IPS-18c (cell line): Measurements from ENCODE around the gene LIN7B.
"Not testable (repeated sequence)": the region's sequence is repeated elsewhere in the genome, so short reads cannot be mapped to it uniquely, and the experiment has no call there.

Experiments used
- H3K4me3 ChIP-seq: 2 replicates; pipeline ENCODE4 v1.7.0; 2013; ENCODE audit warnings: low read depth, mild to moderate bottlenecking, low read length, moderate library complexity; ENCODE audit not compliant: insufficient read depth
- H3K9me3 ChIP-seq: one replicate; pipeline ENCODE4 v1.6.1; 2013; ENCODE audit warnings: mild to moderate bottlenecking, low read length, moderate library complexity; ENCODE audit not compliant: control insufficient read depth, insufficient read depth

The LIN7B gene

DNA sequence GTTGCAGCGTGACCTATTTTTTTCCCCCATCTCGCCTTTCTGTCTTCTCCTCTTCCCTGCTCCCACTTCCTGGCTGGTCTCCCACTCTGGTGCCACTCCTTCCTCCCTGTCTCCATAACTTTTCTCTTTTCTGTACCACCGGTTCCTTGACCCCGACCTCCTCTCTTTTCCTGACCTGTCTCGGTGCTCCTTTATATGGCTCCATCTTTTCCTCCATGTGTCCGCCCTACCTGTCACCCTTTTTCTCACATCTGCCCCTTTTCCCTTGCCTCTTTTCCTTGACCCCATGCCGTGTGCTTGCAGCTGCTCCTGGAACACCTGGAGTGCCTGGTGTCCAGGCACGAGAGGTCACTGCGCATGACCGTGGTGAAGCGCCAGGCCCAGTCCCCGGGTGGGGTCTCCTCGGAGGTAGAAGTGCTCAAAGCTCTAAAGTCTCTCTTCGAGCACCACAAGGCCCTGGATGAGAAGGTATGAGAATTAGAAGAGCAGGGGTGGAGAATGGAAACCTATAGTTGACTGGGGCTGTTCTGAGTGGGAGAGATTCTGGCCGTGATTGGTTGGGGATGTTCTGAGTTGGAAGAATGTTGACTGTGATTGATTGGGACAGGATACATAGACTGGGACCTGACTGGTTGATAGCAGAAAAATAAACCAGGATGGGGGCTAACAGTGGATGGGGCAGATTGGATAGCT is 14.5 kb downstream of the LIN7B start:
- H3K9me3 ChIP-seq: no peaks in the 10 kb centered on the region

DNA sequence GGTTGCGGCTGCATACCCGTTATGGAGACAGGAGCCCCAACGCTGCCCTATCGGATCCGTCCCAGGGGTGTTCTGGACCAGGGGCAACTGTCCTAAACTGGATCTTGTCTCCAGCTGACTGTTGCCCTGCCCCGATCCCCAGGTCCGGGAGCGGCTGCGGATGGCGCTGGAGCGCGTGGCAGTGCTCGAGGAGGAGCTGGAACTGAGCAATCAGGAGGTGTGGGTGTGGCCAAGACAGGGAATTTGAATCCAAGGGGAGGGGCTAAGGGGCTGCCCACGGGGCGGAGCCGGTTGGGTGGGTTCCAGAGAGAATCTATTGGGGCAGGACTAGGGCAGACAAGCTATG is 15.0 kb downstream of the LIN7B start:
- peak overlapping the region; percentile 51 for H3K4me3 ChIP-seq
- no peaks in the 10 kb centered on the region for H3K9me3 ChIP-seq

More for the DNA sequence above, 14.5 kb downstream of the LIN7B start:
- peak overlapping the region; percentile 51 for H3K4me3 ChIP-seq

DNA sequence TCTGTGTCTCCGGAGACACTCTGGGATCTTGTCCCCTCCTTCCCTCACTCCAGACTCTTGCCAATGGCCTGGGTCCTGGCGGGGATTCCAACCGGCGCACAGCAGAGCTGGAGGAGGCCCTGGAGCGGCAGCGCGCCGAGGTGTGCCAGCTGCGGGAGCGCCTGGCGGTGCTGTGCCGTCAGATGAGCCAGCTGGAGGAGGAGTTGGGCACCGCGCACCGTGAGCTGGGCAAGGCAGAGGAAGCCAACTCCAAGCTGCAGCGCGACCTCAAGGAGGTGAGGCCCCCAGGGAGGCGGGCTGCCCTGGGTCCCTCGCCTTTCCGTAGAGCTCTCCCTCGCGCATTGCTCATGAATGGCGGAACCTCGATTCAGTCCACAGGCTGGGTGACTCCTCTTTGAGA is 16.2 kb downstream of the LIN7B start:
- Histone ChIP-seq H3K9me3 (no peaks in the 10 kb centered on the region), H3K4me3 (no peak overlapping the region)

DNA sequence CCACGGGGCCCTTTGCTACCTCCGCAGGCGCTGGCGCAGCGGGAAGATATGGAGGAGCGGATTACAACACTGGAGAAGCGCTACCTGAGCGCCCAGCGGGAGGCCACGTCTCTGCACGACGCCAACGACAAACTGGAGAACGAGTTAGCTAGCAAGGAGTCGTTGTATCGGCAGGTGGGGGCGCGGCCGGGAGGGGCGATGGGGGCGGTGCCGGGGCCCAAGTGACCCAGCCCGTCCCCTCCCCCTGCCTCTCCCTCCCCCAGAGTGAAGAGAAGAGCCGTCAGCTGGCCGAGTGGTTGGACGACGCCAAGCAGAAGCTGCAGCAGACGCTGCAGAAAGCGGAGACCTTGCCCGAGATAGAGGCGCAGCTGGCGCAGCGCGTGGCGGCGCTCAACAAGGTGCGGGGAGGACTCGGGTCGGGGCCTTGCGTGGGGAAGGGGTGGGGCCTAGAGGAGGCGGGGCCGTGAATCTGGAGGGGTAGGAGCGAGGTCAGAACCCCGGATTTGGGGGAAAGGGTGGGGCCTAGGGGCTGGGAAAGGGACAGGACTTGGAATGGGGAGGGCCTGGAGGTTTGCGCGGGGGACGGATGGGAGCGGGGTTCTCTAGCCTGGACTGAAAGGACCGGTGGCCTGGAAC is 18.9 kb downstream of the LIN7B start:
- Histone ChIP-seq H3K9me3 (no peaks in the 10 kb centered on the region), H3K4me3 (peak overlapping the region; percentile 41; the same call in 1 of the 2 replicates)

DNA sequence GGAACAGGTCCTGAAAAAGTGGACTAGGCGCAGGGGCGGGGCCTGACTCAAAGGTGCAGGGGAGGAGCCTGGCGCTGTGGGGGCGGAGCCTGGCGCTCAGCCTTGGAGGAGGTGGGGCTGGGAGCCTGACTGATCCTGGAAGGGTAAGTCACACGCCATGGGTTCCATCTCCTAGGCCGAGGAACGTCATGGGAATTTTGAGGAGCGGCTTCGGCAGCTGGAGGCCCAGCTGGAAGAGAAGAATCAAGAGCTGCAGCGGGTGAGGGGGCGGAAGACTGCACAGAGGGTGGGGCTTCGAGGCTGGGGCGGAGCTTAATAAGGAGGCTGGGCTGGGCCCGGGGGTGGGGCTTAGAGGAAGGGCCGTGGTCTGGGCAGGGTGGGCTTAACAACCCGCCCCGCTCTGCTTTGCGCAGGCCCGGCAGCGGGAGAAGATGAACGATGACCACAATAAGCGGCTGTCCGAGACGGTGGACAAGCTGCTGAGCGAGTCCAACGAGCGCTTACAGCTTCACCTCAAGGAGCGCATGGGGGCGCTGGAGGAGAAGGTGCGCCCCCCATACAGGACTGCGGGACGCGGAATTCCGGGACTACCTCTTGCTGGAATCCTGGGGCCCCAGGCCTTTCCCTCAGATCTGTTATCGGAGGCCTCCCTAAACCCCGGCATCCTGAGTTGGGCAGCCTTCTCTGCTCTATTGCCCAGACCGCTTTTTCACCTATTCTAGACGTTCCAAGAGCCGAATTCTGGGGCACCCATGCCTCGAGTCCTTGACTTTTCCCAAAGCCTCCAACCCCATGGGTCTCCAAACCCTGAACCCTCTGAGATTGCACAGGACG is 19.7 kb downstream of the LIN7B start:
- peak overlapping the region; percentile 41; the same call in 1 of the 2 replicates for H3K4me3 ChIP-seq
- no peaks in the 10 kb centered on the region for H3K9me3 ChIP-seq

DNA sequence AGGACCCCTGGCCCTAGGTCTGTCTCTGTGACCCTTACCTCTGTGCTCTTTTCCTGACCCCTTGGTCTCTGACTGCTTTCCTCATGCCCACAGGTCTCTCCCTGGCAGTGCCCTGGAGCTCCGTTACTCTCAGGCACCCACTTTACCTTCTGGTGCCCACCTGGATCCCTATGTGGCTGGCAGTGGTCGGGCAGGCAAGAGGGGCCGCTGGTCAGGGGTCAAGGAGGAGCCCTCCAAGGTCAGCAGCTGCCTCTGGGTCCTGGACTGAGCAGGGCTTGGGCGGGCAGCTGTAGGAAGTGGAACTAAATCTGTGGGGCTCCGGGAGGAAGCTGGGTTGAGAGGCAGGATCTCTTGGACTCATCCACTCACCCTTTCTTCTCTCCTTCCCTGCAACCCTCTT is 21.5 kb downstream of the LIN7B start:
- H3K9me3 ChIP-seq: no peaks in the 10 kb centered on the region
- no peak overlapping the region for H3K4me3 ChIP-seq

DNA sequence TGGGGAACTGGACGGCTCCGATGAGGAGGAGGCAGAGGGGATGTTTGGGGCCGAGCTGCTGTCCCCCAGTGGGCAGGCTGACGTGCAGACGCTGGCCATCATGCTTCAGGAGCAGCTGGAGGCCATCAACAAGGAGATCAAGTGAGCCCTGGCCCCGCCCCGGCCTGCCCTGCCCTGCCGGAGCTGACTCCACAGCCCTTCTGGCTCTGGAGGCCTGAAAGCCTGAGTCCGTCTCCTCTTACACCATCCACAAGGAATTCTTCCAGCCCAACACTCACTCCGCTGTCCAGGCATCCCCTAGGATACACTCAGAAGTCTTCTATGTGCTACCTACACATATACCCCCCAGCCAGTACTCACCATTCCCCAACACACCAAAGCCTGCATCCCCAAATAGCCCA is 22.6 kb downstream of the LIN7B start:
- no peaks in the 10 kb centered on the region for H3K9me3 ChIP-seq
- H3K4me3 ChIP-seq: no peak overlapping the region

DNA sequence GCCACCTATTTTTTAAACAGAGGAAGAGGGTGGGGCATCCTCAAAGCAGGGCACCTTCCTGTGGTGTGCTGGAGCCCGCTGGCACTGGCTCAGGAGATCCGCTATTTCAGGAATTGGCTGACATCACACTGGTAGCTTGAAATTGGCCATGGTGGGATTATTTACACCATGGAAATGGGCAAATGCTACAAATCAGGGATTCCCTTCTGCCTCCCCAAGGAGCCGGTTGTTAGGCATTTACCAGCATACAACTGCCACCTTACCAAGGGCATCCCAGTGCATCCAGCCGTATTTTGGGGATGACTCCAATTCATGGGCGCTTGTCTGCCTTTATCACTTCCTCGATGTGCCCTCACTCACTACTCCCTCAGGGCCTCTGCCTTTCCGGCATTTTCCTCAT is 26.8 kb downstream of the LIN7B start:
- no peaks in the 10 kb centered on the region for H3K9me3 ChIP-seq
- no peak overlapping the region for H3K4me3 ChIP-seq

DNA sequence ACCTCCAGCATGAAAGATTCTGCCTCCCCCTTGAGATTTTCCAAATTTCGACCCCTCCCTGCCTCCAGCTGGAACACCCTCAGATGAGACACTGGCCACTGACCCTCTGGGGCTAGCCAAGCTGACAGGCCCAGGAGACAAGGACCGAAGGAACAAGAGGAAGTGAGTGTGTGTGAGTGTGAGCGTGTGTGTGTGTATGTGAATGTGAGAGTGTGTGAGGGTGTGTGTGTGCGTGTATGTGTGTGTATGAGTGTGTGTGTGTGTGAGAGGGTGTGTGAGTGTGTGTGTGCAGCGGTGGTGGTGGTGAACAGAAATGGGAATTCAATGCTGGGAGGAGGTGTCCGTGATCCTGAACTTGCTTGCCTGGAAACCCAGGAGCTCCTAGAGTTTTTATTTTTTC is 27.2 kb downstream of the LIN7B start:
- Histone ChIP-seq H3K9me3 (no peaks in the 10 kb centered on the region), H3K4me3 (no peak overlapping the region)

DNA sequence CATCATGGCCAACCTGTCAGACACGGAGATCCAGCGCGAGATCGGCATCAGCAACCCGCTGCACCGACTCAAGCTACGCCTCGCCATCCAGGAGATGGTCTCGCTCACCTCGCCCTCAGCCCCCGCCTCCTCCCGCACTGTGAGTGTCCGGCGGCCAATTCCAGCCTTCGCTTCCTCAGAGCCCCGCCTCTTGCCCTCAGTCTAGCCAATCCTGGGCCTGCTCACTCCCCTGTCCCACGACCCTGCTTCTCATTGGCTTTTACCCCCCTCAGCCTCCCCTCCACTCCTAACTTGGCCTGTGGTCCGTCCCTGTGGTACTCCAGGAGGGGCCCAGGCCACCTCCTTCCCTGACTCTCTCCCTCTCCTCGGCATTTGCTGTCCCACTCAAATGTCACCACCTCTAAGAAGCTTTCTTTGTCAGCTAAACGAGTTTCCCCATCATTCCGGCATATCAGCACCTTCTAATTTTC is 28.7 kb downstream of the LIN7B start:
- Histone ChIP-seq H3K4me3 (peak overlapping the region; percentile 63), H3K9me3 (no peaks in the 10 kb centered on the region)

DNA sequence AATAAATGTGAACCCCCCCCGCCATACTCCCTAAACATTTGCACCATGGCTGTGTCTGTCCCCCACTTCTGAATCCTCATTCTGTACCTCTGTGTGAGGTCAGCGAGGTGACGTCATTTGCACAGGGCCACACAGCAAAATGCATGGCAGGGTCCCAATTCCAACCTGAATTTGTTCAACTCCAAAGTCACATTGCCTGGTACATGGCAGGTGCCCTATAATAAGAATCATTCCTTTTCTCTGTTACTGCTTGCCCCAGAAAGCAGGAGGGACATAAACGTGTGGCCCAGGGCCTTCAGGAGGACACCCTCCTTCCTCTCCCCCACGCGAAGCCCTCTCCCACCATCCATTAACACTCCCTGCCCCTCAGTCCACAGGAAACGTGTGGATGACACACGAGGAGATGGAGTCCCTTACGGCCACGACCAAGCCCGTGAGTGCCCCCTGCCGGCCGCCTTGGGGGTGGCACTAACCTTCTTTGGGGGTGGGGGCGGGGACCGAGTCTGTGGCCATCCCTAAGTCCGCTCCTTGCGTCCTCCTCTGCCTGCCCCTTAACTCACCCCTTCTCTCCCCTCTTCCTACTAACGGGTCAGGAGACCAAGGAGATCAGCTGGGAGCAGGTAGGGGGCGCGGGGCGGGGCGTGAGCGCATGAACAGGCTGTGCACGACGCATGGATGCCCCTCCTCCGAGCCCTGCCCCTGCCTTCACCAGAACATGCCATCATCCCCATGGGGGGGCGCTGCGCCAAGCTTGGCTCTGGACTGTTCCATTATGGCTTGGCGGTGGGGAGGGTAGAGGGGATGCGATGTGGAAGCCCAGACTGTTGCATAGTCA is 31.6 kb downstream of the LIN7B start:
- no peaks in the 10 kb centered on the region for H3K9me3 ChIP-seq
- peak overlapping the region; percentile 42; the same call in 1 of the 2 replicates for H3K4me3 ChIP-seq

DNA sequence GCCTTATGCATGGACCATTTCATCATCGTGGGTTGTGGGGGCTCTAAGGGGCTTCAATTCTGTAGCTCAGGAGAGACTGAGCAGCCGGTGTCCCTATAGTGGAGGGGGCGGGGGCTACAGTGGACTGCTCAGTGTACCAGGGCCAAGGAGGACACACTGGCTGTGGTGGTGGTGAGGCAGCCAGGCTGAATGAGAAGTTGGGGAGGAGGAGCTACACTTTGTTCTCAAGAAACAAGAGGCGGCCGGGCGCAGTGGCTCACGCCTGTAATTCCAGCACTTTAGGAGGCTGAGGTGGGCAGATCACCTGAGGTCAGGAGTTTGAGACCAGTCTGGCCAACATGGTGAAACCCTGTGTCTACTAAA is 32.2 kb downstream of the LIN7B start:
- H3K9me3 ChIP-seq: not testable (repeated sequence)
- peak overlapping the region; percentile 42; the same call in 1 of the 2 replicates for H3K4me3 ChIP-seq

DNA sequence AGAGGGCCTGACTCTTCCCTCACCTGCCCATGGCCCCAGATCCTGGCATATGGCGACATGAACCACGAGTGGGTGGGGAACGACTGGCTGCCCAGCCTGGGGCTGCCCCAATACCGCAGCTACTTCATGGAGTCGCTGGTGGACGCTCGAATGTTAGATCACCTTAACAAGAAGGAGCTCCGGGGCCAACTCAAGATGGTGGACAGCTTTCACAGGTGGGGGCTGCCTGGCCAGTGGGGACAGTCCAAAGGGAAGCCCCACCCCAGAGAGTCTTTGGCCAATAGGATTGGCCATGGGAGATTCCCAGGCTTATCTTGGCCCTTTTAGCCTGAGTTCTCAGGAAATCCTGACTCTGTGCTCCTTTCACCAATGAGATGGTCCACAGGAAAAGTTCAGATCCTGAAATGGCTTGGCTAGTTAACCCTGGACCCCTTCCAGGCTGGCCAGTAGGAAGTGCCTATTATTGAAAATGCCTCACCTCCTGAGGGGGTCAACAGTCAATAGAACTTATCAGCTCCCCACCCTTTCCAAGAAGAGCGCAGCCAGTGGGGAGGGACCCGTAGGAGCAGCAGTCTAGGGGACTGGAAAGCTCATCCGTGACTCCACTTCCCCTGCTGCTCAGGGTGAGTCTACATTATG is 34.0 kb downstream of the LIN7B start:
- H3K9me3 ChIP-seq: no peaks in the 10 kb centered on the region
- H3K4me3 ChIP-seq: peak overlapping the region; percentile 78; the same call in 1 of the 2 replicates

DNA sequence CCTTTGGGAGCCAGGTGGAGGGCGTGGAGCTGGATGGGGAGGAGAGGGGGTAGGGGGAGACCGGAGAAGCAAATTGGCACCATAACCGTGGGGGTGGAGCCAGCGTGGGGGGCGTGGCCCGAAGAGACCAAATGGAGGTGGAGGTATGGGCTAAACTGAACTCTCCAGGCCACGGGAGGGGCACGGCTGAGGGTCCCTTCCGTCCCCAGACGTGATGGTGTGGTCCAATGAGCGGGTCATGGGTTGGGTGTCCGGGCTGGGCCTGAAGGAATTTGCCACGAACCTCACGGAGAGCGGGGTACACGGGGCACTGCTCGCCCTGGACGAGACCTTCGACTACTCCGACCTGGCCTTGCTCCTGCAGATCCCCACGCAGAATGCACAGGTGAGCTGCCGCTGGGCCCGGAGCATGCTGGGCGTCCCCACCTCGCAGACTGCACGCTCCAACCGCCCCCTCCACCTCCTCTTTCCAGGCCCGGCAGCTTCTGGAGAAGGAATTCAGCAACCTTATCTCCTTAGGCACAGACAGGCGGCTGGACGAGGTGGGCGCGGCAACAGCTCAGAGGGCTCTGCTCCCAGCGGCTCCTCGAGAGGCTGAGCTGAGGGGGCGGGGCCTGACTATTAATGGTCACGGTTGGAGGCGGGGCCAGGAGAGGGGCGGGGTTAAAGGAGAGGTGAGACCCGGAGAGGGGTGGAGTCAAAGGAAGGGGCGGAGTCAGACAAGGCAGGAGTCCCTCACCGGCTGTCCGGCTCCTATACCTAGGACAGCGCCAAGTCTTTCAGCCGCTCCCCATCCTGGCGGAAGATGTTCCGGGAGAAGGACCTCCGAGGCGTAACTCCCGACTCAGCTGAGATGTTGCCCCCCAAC is 34.8 kb downstream of the LIN7B start:
- peak overlapping the region; percentile 78 for H3K4me3 ChIP-seq
- H3K9me3 ChIP-seq: no peaks in the 10 kb centered on the region

DNA sequence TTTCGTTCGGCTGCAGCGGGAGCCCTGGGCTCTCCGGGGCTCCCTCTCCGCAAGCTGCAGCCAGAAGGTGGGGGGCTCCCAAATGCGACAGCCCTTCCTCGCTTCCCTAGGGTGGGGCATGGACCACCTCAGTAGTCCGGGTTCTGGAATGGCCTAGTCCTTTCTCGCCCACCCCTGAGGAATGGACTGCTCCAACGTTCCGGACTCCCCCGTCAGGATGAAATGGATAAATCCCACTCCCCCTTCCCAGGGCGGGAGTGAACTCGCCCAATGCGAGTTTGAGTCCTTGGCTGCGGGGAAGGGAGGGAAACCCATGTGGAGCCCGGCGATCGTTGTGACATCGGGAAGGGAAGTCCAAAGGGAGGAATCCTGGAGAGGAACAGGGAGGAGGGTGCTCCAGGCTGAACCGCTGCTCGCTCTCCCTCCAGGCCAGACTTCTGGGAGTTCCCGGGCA is 35.5 kb downstream of the LIN7B start:
- H3K9me3 ChIP-seq: no peaks in the 10 kb centered on the region
- H3K4me3 ChIP-seq: peak overlapping the region; percentile 78
